Measurements from ENCODE around the gene ST6GALNAC1.

Gene ST6GALNAC1

GRCh38 chr17:76671123-76671911 is 27.8 kb upstream of the ST6GALNAC1 start:
- Mint-ChIP-seq H3K27ac (peak overlapping the region; percentile 95), H3K36me3 (peaks cover 4% of the 10 kb centered on the region), H3K27me3 (peaks cover 28% of the 10 kb centered on the region), H3K9me3 (peaks cover 2% of the 10 kb centered on the region), H3K4me3 (peak overlapping the region; percentile 92), H3K4me1 (peaks cover 39% of the 10 kb centered on the region)
- DNase-seq, result peak; percentile 100
- CTCF ChIA-PET, result interaction anchor here (0.5 to 2.5 kb wide), 6 partner anchors 10 to 212 kb away, joined by 3 to 13 read pairs (median 5); no protein-coding TSS in a partner anchor

- Mint-ChIP-seq H3K4me3 (peak overlapping the region; percentile 92), H3K36me3 (peaks cover 4% of the 10 kb centered on the region), H3K9me3 (peaks cover 2% of the 10 kb centered on the region), H3K27me3 (peaks cover 28% of the 10 kb centered on the region), H3K4me1 (peaks cover 39% of the 10 kb centered on the region), H3K27ac (peak overlapping the region; percentile 95)
- no peak for DNase-seq
- CTCF ChIA-PET, result interaction anchor here (0.6 to 2.5 kb wide), 4 partner anchors 10 to 112 kb away, joined by 3 to 13 read pairs (median 5); no protein-coding TSS in a partner anchor
Observed at GRCh38 chr17:76670718-76671122, 27.2 kb upstream of the ST6GALNAC1 start.

- peak; percentile 38 for DNase-seq
- CTCF ChIA-PET, result interaction anchor here (0.6 to 2.5 kb wide), 2 partner anchors 10 to 11 kb away, joined by 3 to 13 read pairs; no protein-coding TSS in a partner anchor
- peak overlapping the region; percentile 95 for H3K27ac Mint-ChIP-seq
- H3K36me3 Mint-ChIP-seq, result peaks cover 4% of the 10 kb centered on the region
- peaks cover 2% of the 10 kb centered on the region for H3K9me3 Mint-ChIP-seq
- H3K27me3 Mint-ChIP-seq, result peaks cover 30% of the 10 kb centered on the region
- H3K4me3 Mint-ChIP-seq, result peak overlapping the region; percentile 92
- peaks cover 39% of the 10 kb centered on the region for H3K4me1 Mint-ChIP-seq
Observed at GRCh38 chr17:76670020-76670717, 26.6 kb upstream of the ST6GALNAC1 start.

GRCh38 chr17:76667786-76668453 is 24.4 kb upstream of the ST6GALNAC1 start:
- peaks cover 4% of the 10 kb centered on the region for H3K36me3 Mint-ChIP-seq
- no peak for DNase-seq
- no peak overlapping the region for H3K27ac Mint-ChIP-seq
- H3K4me3 Mint-ChIP-seq, result no peak overlapping the region
- peaks cover 48% of the 10 kb centered on the region for H3K27me3 Mint-ChIP-seq
- CTCF ChIA-PET, result interaction anchor here (0.6 to 0.7 kb wide), 2 partner anchors 16 to 45 kb away, joined by 3 read pairs; no protein-coding TSS in a partner anchor
- peaks cover 2% of the 10 kb centered on the region for H3K9me3 Mint-ChIP-seq
- peaks cover 29% of the 10 kb centered on the region for H3K4me1 Mint-ChIP-seq

GRCh38 chr17:76667491-76667755 is 23.9 kb upstream of the ST6GALNAC1 start:
- peaks cover 24% of the 10 kb centered on the region for H3K4me1 Mint-ChIP-seq
- H3K4me3 Mint-ChIP-seq, result no peak overlapping the region
- H3K36me3 Mint-ChIP-seq, result peaks cover 2% of the 10 kb centered on the region
- H3K27ac Mint-ChIP-seq, result no peak overlapping the region
- CTCF ChIA-PET, result no interaction called here
- H3K27me3 Mint-ChIP-seq, result peaks cover 50% of the 10 kb centered on the region
- no peak for DNase-seq
- H3K9me3 Mint-ChIP-seq, result peaks cover 2% of the 10 kb centered on the region

GRCh38 chr17:76660656-76661042 is 17.1 kb upstream of the ST6GALNAC1 start:
- Mint-ChIP-seq H3K4me3 (no peak overlapping the region), H3K27me3 (peaks cover 40% of the 10 kb centered on the region), H3K4me1 (peaks cover 34% of the 10 kb centered on the region), H3K36me3 (peaks cover 3% of the 10 kb centered on the region), H3K9me3 (no peaks in the 10 kb centered on the region), H3K27ac (peak overlapping the region; percentile 42)
- CTCF ChIA-PET, result interaction anchor here (1.1 kb wide), 1 partner anchor 10 kb away, joined by 3 read pairs; no protein-coding TSS in a partner anchor
- no peak for DNase-seq

GRCh38 chr17:76659928-76660655 is 16.5 kb upstream of the ST6GALNAC1 start:
- peak; percentile 30 for DNase-seq
- peak overlapping the region; percentile 62 for H3K27ac Mint-ChIP-seq

DNA sequence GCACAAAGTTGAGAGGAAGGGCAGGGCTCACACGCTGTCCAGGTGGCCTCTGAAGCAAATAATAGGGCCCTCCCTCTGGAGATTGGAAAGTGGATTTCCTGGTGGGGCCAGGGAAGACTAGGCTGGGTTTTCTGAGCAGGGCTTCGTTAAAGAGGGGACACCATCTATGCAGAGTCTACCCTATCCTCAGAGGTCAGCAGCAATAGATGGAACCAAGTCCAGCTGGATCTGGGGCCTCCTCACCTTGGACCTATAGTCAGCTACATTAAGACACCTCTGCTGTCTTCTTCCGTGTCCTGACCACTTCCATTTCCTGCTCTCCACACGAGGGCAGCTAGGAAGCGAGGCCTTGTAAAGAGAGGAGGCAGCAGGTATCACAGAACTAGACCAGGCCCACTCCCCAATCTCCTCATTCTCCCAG is 14.7 kb upstream of the ST6GALNAC1 start:
- Mint-ChIP-seq H3K9me3 (no peaks in the 10 kb centered on the region), H3K36me3 (peaks cover 3% of the 10 kb centered on the region), H3K4me3 (no peak overlapping the region), H3K27ac (no peak overlapping the region), H3K4me1 (peaks cover 34% of the 10 kb centered on the region), H3K27me3 (peaks cover 22% of the 10 kb centered on the region)
- no peak for DNase-seq
- CTCF ChIA-PET, result interaction anchor here (1.7 to 2.0 kb wide), 2 partner anchors 23 to 34 kb away, joined by 8 read pairs; no protein-coding TSS in a partner anchor

More at GRCh38 chr17:76659928-76660655, 16.5 kb upstream of the ST6GALNAC1 start:
- peaks cover 3% of the 10 kb centered on the region for H3K36me3 Mint-ChIP-seq
- peak overlapping the region; percentile 1 for H3K4me3 Mint-ChIP-seq
- H3K4me1 Mint-ChIP-seq, result peaks cover 34% of the 10 kb centered on the region
- no peaks in the 10 kb centered on the region for H3K9me3 Mint-ChIP-seq
- CTCF ChIA-PET, result interaction anchor here (1.1 kb wide), 1 partner anchor 10 kb away, joined by 3 read pairs; no protein-coding TSS in a partner anchor
- H3K27me3 Mint-ChIP-seq, result peaks cover 35% of the 10 kb centered on the region

- no peak overlapping the region for H3K27ac Mint-ChIP-seq
- DNase-seq, result no peak
- no peak overlapping the region for H3K4me3 Mint-ChIP-seq
- CTCF ChIA-PET, result interaction anchor here (1.7 to 2.0 kb wide), 2 partner anchors 23 to 34 kb away, joined by 8 read pairs; no protein-coding TSS in a partner anchor
- H3K4me1 Mint-ChIP-seq, result peaks cover 34% of the 10 kb centered on the region
- H3K27me3 Mint-ChIP-seq, result peaks cover 21% of the 10 kb centered on the region
- peaks cover 3% of the 10 kb centered on the region for H3K36me3 Mint-ChIP-seq
- H3K9me3 Mint-ChIP-seq, result no peaks in the 10 kb centered on the region
Observed at GRCh38 chr17:76657505-76658241, 14.1 kb upstream of the ST6GALNAC1 start.

DNA sequence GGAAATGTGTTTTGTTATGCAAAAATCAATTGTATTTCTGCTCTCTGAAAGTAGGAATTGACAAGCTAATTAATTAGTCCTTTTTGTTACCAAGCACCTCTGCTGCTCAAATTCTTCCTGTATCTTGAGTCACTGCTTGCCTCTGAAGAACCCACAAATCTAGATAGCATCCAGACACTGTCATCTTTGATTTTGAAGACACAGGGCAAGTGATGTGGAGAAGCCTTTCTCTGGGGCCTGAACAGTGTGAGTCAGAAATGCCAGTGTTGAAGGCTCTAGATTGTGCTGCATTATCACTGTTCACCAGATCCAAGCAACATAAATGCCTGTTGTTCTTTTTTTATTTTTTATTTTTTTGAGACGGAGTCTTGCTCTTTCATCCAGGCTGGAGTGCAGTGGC is 10.9 kb upstream of the ST6GALNAC1 start:
- Mint-ChIP-seq H3K4me1 (peaks cover 15% of the 10 kb centered on the region), H3K36me3 (peaks cover under 1% of the 10 kb centered on the region), H3K4me3 (no peak overlapping the region), H3K27ac (no peak overlapping the region), H3K27me3 (peaks cover 32% of the 10 kb centered on the region), H3K9me3 (no peaks in the 10 kb centered on the region)
- CTCF ChIA-PET, result no interaction called here
- DNase-seq, result no peak

- Mint-ChIP-seq H3K9me3 (peaks cover 8% of the 10 kb centered on the region), H3K4me3 (no peak overlapping the region), H3K36me3 (no peaks in the 10 kb centered on the region), H3K27ac (no peak overlapping the region), H3K27me3 (peaks cover 37% of the 10 kb centered on the region), H3K4me1 (no peaks in the 10 kb centered on the region)
- CTCF ChIA-PET, result no interaction called here
- no peak for DNase-seq
Observed at GRCh38 chr17:76650504-76650903, 6.9 kb upstream of the ST6GALNAC1 start.

DNA sequence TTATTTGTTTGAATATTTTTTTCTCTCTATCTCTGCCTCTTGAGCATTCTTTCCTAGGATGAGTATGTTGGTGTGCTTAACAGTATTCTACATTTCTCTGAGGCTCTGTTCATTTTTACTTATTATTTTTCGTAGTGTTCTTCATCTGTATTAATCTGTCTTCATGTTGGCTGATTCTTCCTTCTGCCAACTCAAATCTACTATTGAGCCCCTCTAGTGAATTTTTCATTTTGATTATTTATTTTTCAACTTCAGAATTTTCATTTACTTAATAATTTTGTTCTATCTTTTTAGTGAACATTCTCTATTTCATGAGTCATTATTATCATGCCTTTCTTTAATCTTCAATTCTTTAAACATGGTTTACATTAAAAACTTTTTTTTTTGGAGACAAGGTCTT is 3.2 kb upstream of the ST6GALNAC1 start:
- Mint-ChIP-seq H3K27me3 (peaks cover 26% of the 10 kb centered on the region), H3K27ac (no peak overlapping the region), H3K9me3 (peaks cover 13% of the 10 kb centered on the region), H3K4me1 (peaks cover 29% of the 10 kb centered on the region), H3K36me3 (no peaks in the 10 kb centered on the region), H3K4me3 (no peak overlapping the region)
- DNase-seq, result no peak
- CTCF ChIA-PET, result interaction anchor here (0.7 kb wide), 1 partner anchor 68 kb away, joined by 3 read pairs; no protein-coding TSS in a partner anchor

GRCh38 chr17:76645481-76645880 is 1.9 kb upstream of the ST6GALNAC1 start:
- Mint-ChIP-seq H3K9me3 (peaks cover 13% of the 10 kb centered on the region), H3K36me3 (peaks cover 3% of the 10 kb centered on the region), H3K4me1 (peaks cover 39% of the 10 kb centered on the region), H3K27me3 (peaks cover 20% of the 10 kb centered on the region), H3K27ac (no peak overlapping the region), H3K4me3 (no peak overlapping the region)
- CTCF ChIA-PET, result interaction anchor here (1.3 kb wide), 1 partner anchor 261 kb away, joined by 3 read pairs; the partner anchor contains the start of gene SPHK1
- DNase-seq, result no peak
